Measurements from ENCODE around the gene REC8.

The REC8 gene

GRCh38 chr14:24157331-24157730 is 14.5 kb upstream of the REC8 start:
- DNase-seq (ENCODE audit: low read depth, low spot score) = no peak
- no peak overlapping the region for H3K27ac ChIP-seq

GRCh38 chr14:24159777-24160498 is 11.9 kb upstream of the REC8 start:
- DNase-seq (ENCODE audit: low read depth, low spot score) = no peak
- H3K27ac ChIP-seq = peak overlapping the region; percentile 50

- DNase-seq (ENCODE audit: low read depth, low spot score) = no peak
- peak overlapping the region; percentile 50 for H3K27ac ChIP-seq
Observed at GRCh38 chr14:24160499-24160849, 11.4 kb upstream of the REC8 start.

DNA sequence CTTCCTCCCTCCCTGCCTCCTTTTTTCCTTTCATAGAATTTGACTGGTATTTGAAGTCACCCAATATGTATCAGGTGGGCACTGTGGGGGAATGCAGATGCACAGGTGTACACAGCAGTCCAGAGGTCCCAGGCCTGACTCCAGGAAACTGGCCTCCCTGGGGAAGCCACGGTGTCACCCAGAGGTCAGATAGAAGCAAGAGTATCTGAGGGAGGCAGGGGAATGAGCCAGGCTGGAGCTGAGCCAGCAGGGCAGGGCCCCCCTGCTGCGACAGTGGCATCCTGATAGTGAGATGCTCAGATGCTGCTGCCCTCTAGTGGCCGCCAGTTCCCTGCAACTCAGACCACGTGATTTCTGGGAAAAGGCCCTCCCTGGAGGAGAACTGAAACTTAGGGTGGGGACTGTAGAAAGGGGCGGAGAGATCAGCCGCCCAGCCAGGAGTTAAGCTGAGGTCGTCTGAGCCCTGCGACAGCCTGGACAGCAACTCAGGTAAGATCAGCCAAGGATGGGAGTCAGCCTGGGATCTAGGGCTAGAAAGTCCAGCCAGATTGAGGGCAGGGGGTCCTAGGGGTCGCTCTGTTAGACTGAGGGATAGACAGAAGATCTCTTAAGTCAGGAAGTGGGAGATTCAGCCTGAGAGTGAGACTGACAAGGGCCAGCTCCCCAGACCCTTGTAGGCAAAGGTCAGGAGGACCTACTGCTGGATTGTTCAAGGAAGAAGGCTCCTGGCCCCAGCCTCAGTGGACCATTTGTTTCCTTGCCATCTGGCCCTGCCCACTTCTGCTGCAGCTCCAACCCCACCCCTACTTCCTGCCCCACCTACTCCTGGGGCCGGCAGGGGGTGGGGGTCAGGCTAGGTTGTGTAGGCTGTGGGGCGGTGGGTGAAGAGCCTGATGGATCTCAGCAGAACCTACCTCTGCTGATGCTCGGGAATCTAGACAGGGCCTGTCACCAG is 10.8 kb upstream of the REC8 start, which contains the start of gene IRF9:
Gene IRF9, plus strand, starts transcription at position 416 of the 955 bp plus-strand sequence. CDS start 880 bp downstream, outside the sequence.
- H3K27ac ChIP-seq = peak within 1 kb of the TSS; percentile 68
- peak; percentile 59 for DNase-seq (ENCODE audit: low read depth, low spot score)

DNA sequence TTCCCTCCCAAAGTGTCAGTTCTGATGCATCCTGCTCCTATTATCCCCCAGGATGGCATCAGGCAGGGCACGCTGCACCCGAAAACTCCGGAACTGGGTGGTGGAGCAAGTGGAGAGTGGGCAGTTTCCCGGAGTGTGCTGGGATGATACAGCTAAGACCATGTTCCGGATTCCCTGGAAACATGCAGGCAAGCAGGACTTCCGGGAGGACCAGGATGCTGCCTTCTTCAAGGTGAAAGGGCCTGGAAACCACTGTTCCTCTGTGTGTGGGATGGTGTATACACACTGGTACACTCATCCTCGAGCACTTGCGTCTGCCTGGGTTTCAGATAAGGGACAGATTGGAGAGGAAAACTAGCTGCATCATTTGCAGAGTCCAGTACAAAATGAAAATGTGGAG is 9.8 kb upstream of the REC8 start:
- DNase-seq (ENCODE audit: low read depth, low spot score) = no peak
- peak overlapping the region; percentile 68 for H3K27ac ChIP-seq

GRCh38 chr14:24164518-24164991 is 7.3 kb upstream of the REC8 start:
- H3K27ac ChIP-seq = no peak overlapping the region
- DNase-seq (ENCODE audit: low read depth, low spot score) = no peak

DNA sequence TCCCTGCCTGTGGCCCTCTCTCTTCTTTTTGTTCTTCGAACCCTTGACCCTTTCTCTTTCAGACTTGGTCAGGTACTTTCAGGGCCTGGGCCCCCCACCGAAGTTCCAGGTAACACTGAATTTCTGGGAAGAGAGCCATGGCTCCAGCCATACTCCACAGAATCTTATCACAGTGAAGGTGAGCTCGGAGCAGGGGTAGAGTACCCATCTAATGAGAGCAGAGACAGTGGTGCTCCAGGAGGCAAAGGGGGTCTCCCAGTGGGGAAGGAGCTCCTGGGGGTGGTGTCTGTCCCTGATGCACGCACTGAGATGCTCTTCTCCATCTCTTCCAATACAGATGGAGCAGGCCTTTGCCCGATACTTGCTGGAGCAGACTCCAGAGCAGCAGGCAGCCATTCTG is 6.1 kb upstream of the REC8 start:
- DNase-seq (ENCODE audit: low read depth, low spot score) = no peak
- H3K27ac ChIP-seq = no peak overlapping the region

- no peak overlapping the region for H3K27ac ChIP-seq
- DNase-seq (ENCODE audit: low read depth, low spot score) = no peak
Observed at GRCh38 chr14:24167469-24168114, 4.3 kb upstream of the REC8 start.

GRCh38 chr14:24172261-24172860 is 481 bp downstream of the REC8 start:
- no peak for DNase-seq (ENCODE audit: low read depth, low spot score)
- H3K27ac ChIP-seq = no peak overlapping the region

DNA sequence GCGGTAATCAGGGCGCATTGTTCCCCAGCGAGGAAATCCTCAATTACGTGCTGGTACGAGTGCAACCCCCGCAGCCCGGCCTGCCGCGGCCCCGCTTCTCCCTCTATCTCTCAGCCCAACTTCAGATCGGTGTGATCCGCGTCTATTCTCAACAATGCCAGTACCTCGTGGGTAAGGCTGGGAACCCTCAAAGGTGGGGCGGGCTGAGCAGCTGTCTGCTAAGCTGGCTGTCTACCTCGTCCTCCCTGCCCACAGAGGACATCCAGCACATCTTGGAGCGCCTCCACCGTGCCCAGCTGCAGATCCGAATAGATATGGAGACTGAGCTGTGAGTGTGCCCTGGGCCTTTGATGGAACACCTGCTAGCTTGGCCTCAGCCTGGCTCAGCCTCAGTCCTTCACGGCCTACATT is 996 bp downstream of the REC8 start:
- no peak for DNase-seq (ENCODE audit: low read depth, low spot score)
- H3K27ac ChIP-seq = no peak overlapping the region

- DNase-seq (ENCODE audit: low read depth, low spot score) = no peak
- no peak overlapping the region for H3K27ac ChIP-seq
Observed at GRCh38 chr14:24176599-24176998, 4.7 kb downstream of the REC8 start.

DNA sequence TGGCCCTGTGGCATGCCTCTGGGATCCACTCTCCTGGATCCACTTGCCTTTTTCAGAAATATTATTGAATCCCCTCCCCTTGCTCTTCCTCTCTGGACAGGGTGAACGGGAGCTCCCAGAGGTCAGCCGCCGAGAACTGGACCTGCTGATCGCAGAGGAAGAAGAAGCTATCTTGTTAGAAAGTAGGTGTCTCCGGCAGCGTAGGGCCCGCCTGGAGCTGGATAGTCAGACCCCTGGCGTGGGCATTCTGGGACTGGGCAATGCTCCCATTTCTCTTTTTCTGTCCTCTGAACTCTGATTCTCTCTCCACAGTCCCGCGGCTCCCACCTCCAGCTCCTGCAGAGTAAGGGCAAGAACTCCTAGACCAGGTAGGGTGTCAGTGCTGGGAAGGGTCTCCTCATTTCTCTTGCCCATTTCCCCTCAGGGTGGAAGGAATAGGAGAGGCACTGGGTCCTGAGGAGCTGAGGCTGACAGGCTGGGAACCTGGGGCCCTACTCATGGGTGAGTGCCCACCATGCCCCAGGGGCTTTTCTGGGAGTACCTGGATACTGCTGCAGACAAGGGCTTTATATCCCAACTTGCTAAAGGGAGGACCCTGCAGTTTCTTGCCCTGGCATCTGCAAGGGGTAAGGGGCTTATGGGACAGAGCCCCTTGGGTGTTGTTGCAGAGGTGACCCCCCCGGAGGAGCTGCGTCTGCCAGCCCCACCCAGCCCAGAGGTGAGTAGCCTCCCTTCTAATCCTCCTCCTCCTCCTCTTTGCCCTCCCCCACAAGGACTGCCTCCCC is 5.4 kb downstream of the REC8 start:
- no peak overlapping the region for H3K27ac ChIP-seq
- no peak for DNase-seq (ENCODE audit: low read depth, low spot score)

DNA sequence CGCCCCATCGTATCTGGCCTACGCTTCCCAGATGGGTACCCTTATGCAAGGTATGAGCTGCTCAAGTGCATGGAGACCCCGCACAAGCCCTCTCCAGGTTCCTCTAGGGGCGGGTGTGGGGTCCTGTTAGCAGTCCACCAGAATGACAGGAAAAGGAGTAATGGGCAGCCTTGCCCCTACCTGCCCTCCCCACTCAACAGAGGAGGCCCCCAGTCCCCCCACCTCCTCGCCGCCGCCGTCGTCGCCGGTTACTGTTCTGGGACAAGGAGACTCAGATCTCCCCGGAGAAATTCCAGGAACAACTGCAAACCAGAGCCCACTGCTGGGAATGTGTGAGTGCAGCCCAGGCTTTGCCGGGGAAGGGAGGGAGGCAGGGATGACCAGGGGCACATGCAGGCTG is 6.0 kb downstream of the REC8 start:
- H3K27ac ChIP-seq = no peak overlapping the region
- no peak for DNase-seq (ENCODE audit: low read depth, low spot score)

DNA sequence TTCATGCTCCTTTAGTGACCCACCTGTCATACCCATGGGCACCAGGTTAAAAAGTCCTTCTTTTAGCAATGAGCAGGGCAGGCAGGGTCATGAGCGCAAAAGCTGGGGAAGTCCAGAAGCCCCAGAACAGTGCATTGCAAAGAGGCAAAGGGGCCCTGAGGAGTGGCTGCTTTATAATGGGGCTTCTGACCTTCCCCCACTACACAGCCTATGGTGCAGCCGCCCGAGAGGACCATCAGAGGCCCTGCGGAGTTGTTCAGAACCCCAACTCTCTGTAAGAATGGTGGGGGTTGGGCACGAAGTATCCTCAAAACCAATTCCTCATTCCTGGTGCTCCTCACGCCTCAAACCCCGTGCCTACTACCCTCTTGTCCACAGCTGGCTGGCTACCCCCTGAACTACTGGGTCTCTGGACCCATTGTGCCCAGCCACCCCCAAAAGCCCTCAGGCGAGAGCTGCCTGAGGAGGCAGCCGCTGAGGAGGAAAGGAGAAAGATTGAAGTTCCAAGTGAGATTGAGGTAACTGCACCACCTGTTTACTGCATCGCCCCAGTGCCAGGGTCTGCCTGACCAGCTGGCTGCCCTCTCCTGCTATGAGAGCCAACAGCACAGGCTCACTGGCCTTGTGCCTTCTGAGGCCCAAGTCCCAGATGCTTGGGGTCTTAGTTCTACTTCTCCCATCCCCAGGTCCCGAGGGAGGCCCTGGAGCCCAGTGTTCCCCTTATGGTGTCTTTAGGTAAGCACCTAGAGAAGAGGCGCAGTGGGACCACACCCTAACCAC is 6.7 kb downstream of the REC8 start:
- no peak overlapping the region for H3K27ac ChIP-seq
- no peak for DNase-seq (ENCODE audit: low read depth, low spot score)

DNA sequence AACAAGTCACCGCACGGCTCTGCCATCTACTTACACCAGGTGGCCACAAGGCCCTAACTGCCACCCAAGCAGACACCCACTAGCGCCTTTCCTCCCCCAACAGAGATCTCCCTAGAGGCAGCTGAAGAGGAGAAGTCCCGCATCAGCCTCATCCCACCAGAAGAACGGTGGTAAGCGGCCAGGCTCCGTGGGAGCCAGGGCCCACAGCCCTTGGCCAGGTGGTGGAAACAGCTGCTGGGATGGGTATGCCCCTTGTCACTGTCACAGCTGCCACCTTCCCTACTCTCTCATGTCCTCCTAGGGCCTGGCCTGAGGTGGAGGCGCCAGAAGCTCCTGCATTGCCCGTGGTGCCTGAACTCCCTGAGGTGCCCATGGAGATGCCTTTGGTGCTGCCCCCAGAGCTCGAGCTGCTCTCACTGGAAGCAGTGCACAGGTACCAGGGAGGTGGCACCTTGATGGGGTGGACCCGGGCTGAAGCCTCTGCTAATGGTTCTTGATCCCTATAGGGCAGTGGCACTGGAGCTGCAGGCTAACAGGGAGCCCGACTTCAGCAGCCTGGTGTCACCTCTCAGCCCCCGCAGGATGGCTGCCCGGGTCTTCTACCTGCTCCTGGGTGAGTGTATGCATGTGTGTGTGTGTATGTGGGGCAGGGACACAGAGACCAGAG is 7.5 kb downstream of the REC8 start:
- H3K27ac ChIP-seq = peak overlapping the region; percentile 12
- DNase-seq (ENCODE audit: low read depth, low spot score) = no peak

GRCh38 chr14:24179961-24180796 is 8.3 kb downstream of the REC8 start:
- DNase-seq (ENCODE audit: low read depth, low spot score) = no peak
- peak overlapping the region; percentile 12 for H3K27ac ChIP-seq

DNA sequence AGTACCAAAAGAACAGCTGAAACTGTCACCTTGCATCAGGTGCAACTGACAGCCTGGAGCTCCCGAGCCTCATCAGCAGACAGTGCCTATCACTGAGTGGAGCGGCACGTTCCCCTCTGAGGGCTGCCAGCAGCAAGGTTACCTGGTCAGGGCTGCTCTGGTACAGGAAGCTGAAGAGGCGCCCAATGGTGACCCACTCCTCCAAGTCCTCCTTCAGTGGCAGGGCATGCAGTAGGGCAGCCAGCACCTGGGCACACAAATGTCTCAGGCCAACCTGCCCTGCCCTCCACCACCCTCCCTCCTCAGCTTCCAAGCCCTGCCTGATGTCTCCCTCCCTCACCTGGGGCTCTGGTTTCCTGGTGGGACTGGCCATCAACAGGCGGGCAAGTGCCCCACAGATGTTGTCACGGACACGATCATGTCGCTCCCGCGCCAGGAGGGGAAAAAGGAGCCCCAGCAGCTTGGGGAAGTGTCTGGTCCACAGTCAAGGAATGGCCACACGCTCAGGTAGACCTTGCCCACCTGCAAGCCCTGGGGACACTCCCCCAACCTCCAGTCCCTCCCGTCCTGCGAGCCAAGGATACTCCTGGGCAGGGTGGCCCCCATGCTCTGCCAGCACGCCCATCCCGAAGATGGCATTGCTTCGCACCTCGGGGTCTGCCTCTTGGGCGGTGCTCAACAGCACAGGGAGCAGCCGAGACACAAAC is 9.6 kb downstream of the REC8 start:
- DNase-seq (ENCODE audit: low read depth, low spot score) = no peak
- no peak overlapping the region for H3K27ac ChIP-seq
